Tibial nerve (tissue), 4 donors: ENCODE results near the gene GPX4.
A peak's percentile ranks its signal among the peaks of the same experiment; 100 is the strongest.

ENCODE experiments used
- CTCF ChIP-seq, 5 experiments: fragments of 200-600 bp in 3 of 5; fragments of 450-650 bp in 2 of 5; sonication (generic) in 3 of 5; IDR thresholded peaks; one replicate each; pipeline ENCODE4 v1.5.1; 2016 to 2019; ENCODE audit warnings: antibody characterized with exemption in 5 of 5, mild to moderate bottlenecking in 3 of 5, moderate library complexity in 2 of 5
- EP300 ChIP-seq, 2 donors: sonication (generic); formaldehyde crosslinking; IDR thresholded peaks; one replicate each; pipeline ENCODE4 v1.6.1; 2017; ENCODE audit warnings: antibody characterized with exemption in 2 of 2, mild to moderate bottlenecking in 1 of 2

- TF ChIP-seq CTCF (IDR thresholded peaks at IDR 0.05) (no peak), EP300 (IDR thresholded peaks at IDR 0.05) (peak; percentile 27 to 88)
These were observed 1.2 kb upstream of the GPX4 start for GRCh38 chr19:1102407-1103131.
